Activated CD4-positive, alpha-beta T cell treated with anti-CD3 and anti-CD28 coated beads for 48 hours (primary cell): ENCODE data around the gene ZNF32.
A peak's percentile ranks its signal among the peaks of the same experiment; 100 is the strongest.

Experiments used
- DNase-seq: peaks from one replicate; pipeline ENCODE4 v3.0.0-alpha.2; 2020

The ZNF32 gene

GRCh38 chr10:43648398-43649184, at the start of gene ZNF32:
ZNF32 (minus strand) TSS chr10:43648881; CDS start chr10:43646133, 2,748 bp downstream.
- peak; percentile 87 for DNase-seq

- DNase-seq, result no peak
Measured at GRCh38 chr10:43698156-43698555, 49.5 kb upstream of the ZNF32 start.

GRCh38 chr10:43696909-43697483, 48.3 kb upstream of the ZNF32 start:
- no peak for DNase-seq

GRCh38 chr10:43695730-43696129, 47.0 kb upstream of the ZNF32 start:
- DNase-seq, result no peak

GRCh38 chr10:43695321-43695720, 46.6 kb upstream of the ZNF32 start:
- DNase-seq, result no peak

- DNase-seq, result no peak
Measured at GRCh38 chr10:43694526-43694925, 45.8 kb upstream of the ZNF32 start.

GRCh38 chr10:43693602-43694001, 44.9 kb upstream of the ZNF32 start:
- no peak for DNase-seq

GRCh38 chr10:43692051-43692825, 43.6 kb upstream of the ZNF32 start:
- no peak for DNase-seq

- no peak for DNase-seq
Measured at GRCh38 chr10:43691485-43691884, 42.8 kb upstream of the ZNF32 start.

- DNase-seq, result peak; percentile 89
Measured at GRCh38 chr10:43689955-43690771, 41.5 kb upstream of the ZNF32 start.

- DNase-seq, result peak; percentile 34
Measured at GRCh38 chr10:43689618-43689954, 40.9 kb upstream of the ZNF32 start.

GRCh38 chr10:43689007-43689491, 40.4 kb upstream of the ZNF32 start:
- no peak for DNase-seq

- no peak for DNase-seq
Measured at GRCh38 chr10:43688348-43688892, 39.7 kb upstream of the ZNF32 start.

GRCh38 chr10:43687373-43687772, 38.7 kb upstream of the ZNF32 start:
- DNase-seq, result no peak

GRCh38 chr10:43686414-43686813, 37.7 kb upstream of the ZNF32 start:
- no peak for DNase-seq

GRCh38 chr10:43685744-43686143, 37.1 kb upstream of the ZNF32 start:
- no peak for DNase-seq

GRCh38 chr10:43684292-43684559, 35.5 kb upstream of the ZNF32 start:
- no peak for DNase-seq

GRCh38 chr10:43683451-43684291, 35.0 kb upstream of the ZNF32 start:
- peak; percentile 42 for DNase-seq

- no peak for DNase-seq
Measured at GRCh38 chr10:43682956-43683355, 34.3 kb upstream of the ZNF32 start.

- no peak for DNase-seq
Measured at GRCh38 chr10:43681721-43682120, 33.0 kb upstream of the ZNF32 start.

GRCh38 chr10:43681220-43681619, 32.5 kb upstream of the ZNF32 start:
- no peak for DNase-seq

- DNase-seq, result no peak
Measured at GRCh38 chr10:43680035-43680434, 31.4 kb upstream of the ZNF32 start.
